OCI-LY7 (cell line): Measurements from ENCODE around the gene ADCY9.

Experiments used
- CTCF ChIP-seq: fragments of 200-600 bp; sonication (generic); conservative IDR thresholded peaks from 2 replicates; pipeline ENCODE4 v1.5.1; 2014; ENCODE audit warnings: mild to moderate bottlenecking, antibody characterized with exemption, low read length, moderate library complexity, mixed read lengths
- EZH2phosphoT487 ChIP-seq: fragments of 200-600 bp; sonication (generic); IDR thresholded peaks from 2 replicates; pipeline ENCODE4 v1.6.1; 2018; ENCODE audit warnings: low read depth, borderline replicate concordance, mild to moderate bottlenecking, mixed run types, antibody characterized with exemption, low read length, moderate library complexity, mixed read lengths

- TF ChIP-seq CTCF, result no peak
- TF ChIP-seq EZH2phosphoT487, result no peak
Observed at GRCh38 chr16:4091240-4092012, 24.8 kb downstream of the ADCY9 start.
